ENCODE results near the gene CBARP. TPM values are rescaled to one million over a fixed set of nuclear protein-coding genes. Genes with fewer than 3 reads are reported as not detected.

Gene CBARP
- total RNA-seq, 1 experiment from 2014 or later: 23.8 TPM

- H3K9me2 ChIP-seq (ENCODE audit: insufficient read depth): no peaks in the 10 kb centered on the region
- peak within 1 kb of the TSS; percentile 84 to 85 for H3K4me3 ChIP-seq (replicated peaks in 1 of 2; ENCODE audit: low read depth in 1 of 2, low read length in 2 of 2)
- H3K4me2 ChIP-seq (ENCODE audit: low read length): peak within 1 kb of the TSS; percentile 99
- H3K27ac ChIP-seq (ENCODE audit: low read depth, low read length): peak within 1 kb of the TSS; percentile 100
- H3K27me3 ChIP-seq (ENCODE audit: insufficient read depth, low read length): no peaks in the 10 kb centered on the region
- H3K9ac ChIP-seq (ENCODE audit: low read length): peak within 1 kb of the TSS; percentile 97
- H3K9me3 ChIP-seq (ENCODE audit: control insufficient read depth in 1 of 2, insufficient read depth in 1 of 2, low read depth in 1 of 2, low read length in 2 of 2): no peaks in the 10 kb centered on the region
- CTCF ChIA-PET: interaction anchor here (1.0 kb wide), 2 partner anchors 9 to 31 kb away, joined by 6 to 13 read pairs; no protein-coding TSS in a partner anchor
- POLR2A ChIA-PET: interaction anchor here (0.9 to 1.0 kb wide), 4 partner anchors 9 to 254 kb away, joined by 3 to 9 read pairs (median 4); partner anchors contain the start of genes ATP5F1D and RNU6-2
- H2AFZ ChIP-seq (ENCODE audit: low read depth, low read length, poor library complexity, severe bottlenecking): no peak within 1 kb of the TSS
- intact Hi-C loops (cut with micrococcal nuclease): loop anchor here (10.0 kb wide), 1 partner anchor 129 kb away; the partner anchor contains the start of genes DAZAP1 and GAMT
- H4K20me1 ChIP-seq (ENCODE audit: insufficient read depth): no peaks in the 10 kb centered on the region
- DNase-seq (ENCODE audit: low read depth, low spot score) (peak; percentile 93), ATAC-seq (peak; percentile 80)
- RAD21 ChIA-PET (ENCODE audit: low non-redundant PET in 1 of 2, low total read pairs in 2 of 2, uncharacterized antibody in 2 of 2, unreplicated experiment in 2 of 2): no interaction called here
- peaks cover 24 to 55% of the 10 kb centered on the region in 2 experiments for H3K4me1 ChIP-seq (ENCODE audit: control insufficient read depth in 1 of 2, insufficient read depth in 2 of 2, low read length in 2 of 2)
- BruUV-seq (replicated peaks): no TSS peak
- TF ChIP-seq ZFX (IDR thresholded peaks at IDR 0.05): peak; percentile 74; the same call in 1 of the 2 replicates
- peak; percentile 81 for TF ChIP-seq SP1 (IDR thresholded peaks at IDR 0.05; ENCODE audit: low read depth)
- TF ChIP-seq, protein P1, sequence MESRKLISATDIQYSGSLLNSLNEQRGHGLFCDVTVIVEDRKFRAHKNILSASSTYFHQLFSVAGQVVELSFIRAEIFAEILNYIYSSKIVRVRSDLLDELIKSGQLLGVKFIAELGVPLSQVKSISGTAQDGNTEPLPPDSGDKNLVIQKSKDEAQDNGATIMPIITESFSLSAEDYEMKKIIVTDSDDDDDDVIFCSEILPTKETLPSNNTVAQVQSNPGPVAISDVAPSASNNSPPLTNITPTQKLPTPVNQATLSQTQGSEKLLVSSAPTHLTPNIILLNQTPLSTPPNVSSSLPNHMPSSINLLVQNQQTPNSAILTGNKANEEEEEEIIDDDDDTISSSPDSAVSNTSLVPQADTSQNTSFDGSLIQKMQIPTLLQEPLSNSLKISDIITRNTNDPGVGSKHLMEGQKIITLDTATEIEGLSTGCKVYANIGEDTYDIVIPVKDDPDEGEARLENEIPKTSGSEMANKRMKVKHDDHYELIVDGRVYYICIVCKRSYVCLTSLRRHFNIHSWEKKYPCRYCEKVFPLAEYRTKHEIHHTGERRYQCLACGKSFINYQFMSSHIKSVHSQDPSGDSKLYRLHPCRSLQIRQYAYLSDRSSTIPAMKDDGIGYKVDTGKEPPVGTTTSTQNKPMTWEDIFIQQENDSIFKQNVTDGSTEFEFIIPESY (IDR thresholded peaks at IDR 0.05; ENCODE audit: extremely low read depth, insufficient replicate concordance, low read length): no peak
- TF ChIP-seq MAX (IDR thresholded peaks at IDR 0.05): peak; percentile 89
- TF ChIP-seq FOSL1 (IDR thresholded peaks at IDR 0.05; ENCODE audit: low read depth): no peak
- TF ChIP-seq JUND (IDR thresholded peaks at IDR 0.05): no peak; the same call in 1 of the 2 replicates
- TF ChIP-seq REST (IDR thresholded peaks at IDR 0.05; ENCODE audit: low read depth): no peak
- no peak for TF ChIP-seq CEBPB (IDR thresholded peaks at IDR 0.05; ENCODE audit: low read depth)
- no peak for TF ChIP-seq TCF7L2 (IDR thresholded peaks at IDR 0.05; ENCODE audit: borderline replicate concordance, extremely low read depth, insufficient read depth, insufficient read length)
- peak; percentile 83 for TF ChIP-seq POLR2A (IDR thresholded peaks at IDR 0.05; ENCODE audit: borderline replicate concordance, extremely low read depth, insufficient read depth, insufficient read length)
- peak; percentile 93 for TF ChIP-seq SIN3A (IDR thresholded peaks at IDR 0.05; ENCODE audit: low read depth)
- TF ChIP-seq, protein P2, sequence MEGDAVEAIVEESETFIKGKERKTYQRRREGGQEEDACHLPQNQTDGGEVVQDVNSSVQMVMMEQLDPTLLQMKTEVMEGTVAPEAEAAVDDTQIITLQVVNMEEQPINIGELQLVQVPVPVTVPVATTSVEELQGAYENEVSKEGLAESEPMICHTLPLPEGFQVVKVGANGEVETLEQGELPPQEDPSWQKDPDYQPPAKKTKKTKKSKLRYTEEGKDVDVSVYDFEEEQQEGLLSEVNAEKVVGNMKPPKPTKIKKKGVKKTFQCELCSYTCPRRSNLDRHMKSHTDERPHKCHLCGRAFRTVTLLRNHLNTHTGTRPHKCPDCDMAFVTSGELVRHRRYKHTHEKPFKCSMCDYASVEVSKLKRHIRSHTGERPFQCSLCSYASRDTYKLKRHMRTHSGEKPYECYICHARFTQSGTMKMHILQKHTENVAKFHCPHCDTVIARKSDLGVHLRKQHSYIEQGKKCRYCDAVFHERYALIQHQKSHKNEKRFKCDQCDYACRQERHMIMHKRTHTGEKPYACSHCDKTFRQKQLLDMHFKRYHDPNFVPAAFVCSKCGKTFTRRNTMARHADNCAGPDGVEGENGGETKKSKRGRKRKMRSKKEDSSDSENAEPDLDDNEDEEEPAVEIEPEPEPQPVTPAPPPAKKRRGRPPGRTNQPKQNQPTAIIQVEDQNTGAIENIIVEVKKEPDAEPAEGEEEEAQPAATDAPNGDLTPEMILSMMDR (IDR thresholded peaks at IDR 0.05 in 2 of 3, conservative IDR thresholded peaks at IDR 0.05 in 1 of 3; ENCODE audit: borderline replicate concordance in 1 of 3, insufficient read depth in 1 of 3, low read depth in 2 of 3, low read length in 2 of 3): no peak
- no peak; the same call in 1 of the 2 replicates for TF ChIP-seq EGR1 (IDR thresholded peaks at IDR 0.05; ENCODE audit: low read depth)
- no peak; the same call in 1 of the 2 replicates for TF ChIP-seq ELF1 (IDR thresholded peaks at IDR 0.05; ENCODE audit: borderline replicate concordance, low read depth)
- TF ChIP-seq YY1 (IDR thresholded peaks at IDR 0.05; ENCODE audit: extremely low read depth, insufficient replicate concordance, low read depth, low read length): no peak
- TF ChIP-seq SRF (IDR thresholded peaks at IDR 0.05; ENCODE audit: low read depth): no peak
- TF ChIP-seq POLR2AphosphoS5 (IDR thresholded peaks at IDR 0.05; ENCODE audit: low read depth, low read length): peak; percentile 96
- TF ChIP-seq ZNF274 (IDR thresholded peaks at IDR 0.05; ENCODE audit: low read depth, low read length): no peak
- no peak for TF ChIP-seq CBX3 (IDR thresholded peaks at IDR 0.05; ENCODE audit: low read depth)
- H3K36me3 ChIP-seq (ENCODE audit: control insufficient read depth in 1 of 2, insufficient read depth in 2 of 2, low read length in 2 of 2): peaks cover 27 to 40% of the 10 kb centered on the region in 2 experiments; a peak in 3 of 4 replicates
- H3K79me2 ChIP-seq (ENCODE audit: insufficient read depth, low read length): peaks cover 63% of the 10 kb centered on the region
Observed at GRCh38 chr19:1275260-1275975, 37.6 kb upstream of the CBARP start, which contains the start of gene FAM174C. Gene FAM174C, plus strand, starts transcription at chr19:1275530. Its CDS starts 20 bp downstream, at chr19:1275550.
